Measurements from ENCODE around the gene MARCHF4. TPM values are rescaled to one million over a fixed set of nuclear protein-coding genes. Genes with fewer than 3 reads are reported as not detected.

The MARCHF4 gene
- total RNA-seq, 1 donor from 2014 or later: 17.2 TPM

DNA sequence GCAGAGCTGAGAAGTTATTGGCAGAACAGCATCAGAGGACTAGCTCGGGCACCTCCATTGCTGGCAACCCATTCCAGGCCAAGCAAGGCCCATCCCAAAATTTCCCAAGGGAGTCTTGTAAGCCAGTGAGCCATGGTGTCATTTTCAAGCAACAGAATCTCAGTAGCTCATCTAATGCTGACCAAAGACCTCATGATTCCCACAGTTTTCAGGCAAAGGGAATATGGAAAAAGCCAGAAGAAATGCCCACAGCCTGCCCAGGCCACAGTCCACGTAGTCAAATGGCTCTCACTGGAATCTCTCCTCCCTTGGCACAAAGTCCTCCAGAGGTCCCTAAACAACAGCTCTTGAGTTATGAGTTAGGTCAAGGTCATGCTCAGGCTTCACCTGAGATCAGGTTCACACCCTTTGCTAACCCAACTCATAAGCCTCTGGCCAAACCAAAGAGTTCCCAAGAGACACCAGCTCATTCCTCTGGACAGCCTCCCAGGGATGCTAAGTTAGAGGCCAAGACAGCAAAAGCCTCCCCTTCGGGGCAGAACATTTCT lies 42.6 kb upstream of the MARCHF4 start:
- peaks cover 4% of the 10 kb centered on the region for H3K36me3 ChIP-seq (ENCODE audit: control insufficient read depth, insufficient read depth, low read length)
- DNase-seq (ENCODE audit: low read depth): no peak
- H3K4me3 ChIP-seq (ENCODE audit: low read depth, low read length): no peak overlapping the region
- H3K27me3 ChIP-seq (ENCODE audit: control insufficient read depth, insufficient read depth, low read length): no peaks in the 10 kb centered on the region
- no peak for TF ChIP-seq CTCF (IDR thresholded peaks at IDR 0.05; ENCODE audit: insufficient read depth, low read length, poor library complexity, severe bottlenecking)

DNA sequence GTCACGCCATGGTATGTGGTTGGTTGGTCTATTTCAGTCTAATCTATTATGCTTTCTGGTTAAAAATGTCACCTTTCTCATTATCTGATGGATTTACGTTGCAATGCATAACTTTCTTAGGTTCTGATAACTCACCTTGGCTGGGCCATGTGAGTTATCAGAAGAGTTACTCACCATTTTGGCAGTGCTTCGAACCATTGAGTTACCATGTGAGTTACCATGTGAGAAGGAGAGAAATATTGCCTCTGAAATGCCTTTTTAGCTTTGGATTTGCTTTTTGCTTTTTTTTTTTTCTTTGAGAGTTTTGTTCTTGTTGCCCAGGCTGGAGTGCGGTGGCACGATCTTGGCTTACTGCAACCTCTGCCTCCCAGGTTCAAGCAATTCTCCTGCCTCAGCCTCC lies 41.6 kb upstream of the MARCHF4 start:
- Histone ChIP-seq H3K27me3 (ENCODE audit: control insufficient read depth, insufficient read depth, low read length) (no peaks in the 10 kb centered on the region), H3K4me3 (ENCODE audit: low read depth, low read length) (no peak overlapping the region), H3K36me3 (ENCODE audit: control insufficient read depth, insufficient read depth, low read length) (peaks cover 4% of the 10 kb centered on the region)
- no peak for TF ChIP-seq CTCF (IDR thresholded peaks at IDR 0.05; ENCODE audit: insufficient read depth, low read length, poor library complexity, severe bottlenecking)
- no peak for DNase-seq (ENCODE audit: low read depth)

DNA sequence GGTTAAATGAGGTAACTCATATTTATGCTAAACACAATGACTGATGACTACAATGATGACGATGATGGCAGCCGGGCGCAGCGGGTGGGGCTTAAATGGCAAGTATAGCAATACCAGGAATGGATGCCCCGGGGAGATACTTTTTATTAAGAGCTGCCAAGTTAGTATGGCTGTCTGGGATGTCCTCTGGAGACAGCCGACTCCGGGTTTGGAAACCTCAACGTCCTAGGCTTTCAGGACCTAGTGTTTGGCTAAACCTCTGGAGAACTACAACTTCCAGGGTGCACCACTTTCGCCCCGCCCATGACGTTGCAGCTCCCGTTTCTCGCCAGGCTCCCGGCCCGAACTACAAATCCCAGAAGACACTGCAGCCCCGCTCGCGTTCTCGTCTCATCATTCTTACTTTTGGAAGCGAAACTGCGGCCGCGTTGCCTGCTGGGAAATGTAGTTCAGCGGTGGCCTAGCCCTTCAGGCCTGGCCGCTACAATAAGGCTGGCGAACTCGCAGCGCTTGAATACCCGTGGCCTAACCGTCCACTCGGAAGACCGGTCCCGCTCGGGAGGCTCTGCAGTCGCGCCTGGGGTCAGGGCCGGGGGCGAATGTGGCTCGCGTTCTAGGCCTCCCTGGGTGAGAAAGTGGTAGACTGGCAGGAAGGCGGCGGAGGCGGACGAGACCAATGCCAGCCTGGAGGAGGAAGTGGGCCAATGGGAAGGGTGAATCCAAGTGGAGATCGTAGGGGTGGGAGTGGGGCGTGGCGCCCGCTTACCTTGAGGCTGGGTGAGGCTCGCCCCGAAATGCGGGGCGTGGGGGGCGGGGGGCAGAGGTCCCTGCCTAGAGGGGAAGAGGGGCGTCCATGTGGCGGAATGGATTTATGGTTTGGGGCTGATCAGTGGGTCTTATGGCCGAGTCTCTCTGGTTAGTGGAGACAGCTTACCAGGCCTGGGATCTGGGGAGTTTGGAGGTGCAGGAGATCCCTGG lies 40.0 kb upstream of the MARCHF4 start, which contains the start of gene SMARCAL1:
TSS of gene SMARCAL1 (plus strand) at position 463 of the 978 bp plus-strand sequence. CDS start 2,221 bp downstream, outside the sequence.
- DNase-seq (ENCODE audit: low read depth): peak; percentile 83
- Histone ChIP-seq H3K4me3 (ENCODE audit: low read depth, low read length) (peak within 1 kb of the TSS; percentile 94), H3K36me3 (ENCODE audit: control insufficient read depth, insufficient read depth, low read length) (peaks cover 4% of the 10 kb centered on the region), H3K27me3 (ENCODE audit: control insufficient read depth, insufficient read depth, low read length) (no peaks in the 10 kb centered on the region)
- TF ChIP-seq CTCF (IDR thresholded peaks at IDR 0.05; ENCODE audit: insufficient read depth, low read length, poor library complexity, severe bottlenecking): no peak

- DNase-seq (ENCODE audit: low read depth): no peak
- no peaks in the 10 kb centered on the region for H3K27me3 ChIP-seq (ENCODE audit: control insufficient read depth, insufficient read depth, low read length)
- no peak overlapping the region for H3K4me3 ChIP-seq (ENCODE audit: low read depth, low read length)
- H3K36me3 ChIP-seq (ENCODE audit: control insufficient read depth, insufficient read depth, low read length): peaks cover 4% of the 10 kb centered on the region
- TF ChIP-seq CTCF (IDR thresholded peaks at IDR 0.05; ENCODE audit: insufficient read depth, low read length, poor library complexity, severe bottlenecking): no peak
Observed at GRCh38 chr2:216410550-216410949, 38.3 kb upstream of the MARCHF4 start.

DNA sequence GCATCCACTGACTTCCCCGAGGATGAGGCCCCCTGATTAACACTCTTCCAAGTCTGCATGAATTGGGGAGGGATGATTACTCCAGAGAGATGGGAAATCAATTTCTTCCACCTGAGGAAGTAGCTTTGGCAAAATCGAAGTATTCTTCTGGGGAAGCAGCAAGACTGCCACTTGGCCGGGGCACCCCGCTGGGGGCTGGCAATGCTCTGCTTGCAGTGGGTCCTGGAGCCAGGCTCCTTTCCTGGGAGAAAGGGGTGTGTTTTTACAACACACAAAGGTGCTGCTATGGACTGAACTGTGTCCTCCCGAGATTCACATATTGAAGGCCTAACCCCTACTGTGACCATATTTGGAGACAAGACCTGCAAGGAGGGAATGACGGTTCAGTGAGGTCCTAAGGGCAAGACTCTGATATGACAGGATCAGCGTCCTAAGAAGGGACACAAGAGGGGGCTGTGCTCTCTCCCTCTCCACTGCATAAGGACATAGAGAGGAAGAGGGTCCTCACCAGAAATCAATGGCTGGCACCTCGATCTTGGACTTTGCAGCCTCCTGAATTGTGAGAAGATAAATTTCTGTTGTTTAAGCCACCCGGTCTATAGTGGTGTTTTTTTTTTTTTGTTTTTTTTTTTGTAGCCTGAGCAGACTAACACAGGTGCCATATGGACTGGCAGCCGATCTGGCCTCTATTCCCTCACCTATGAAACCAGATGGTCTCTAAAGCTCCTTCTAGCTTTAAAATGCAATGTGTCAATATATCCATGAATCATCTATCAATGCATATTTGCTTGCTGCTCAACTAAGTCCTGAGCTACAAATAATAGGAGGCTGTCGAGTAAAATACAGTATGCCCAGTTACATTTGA lies 36.4 kb upstream of the MARCHF4 start:
- no peak for TF ChIP-seq CTCF (IDR thresholded peaks at IDR 0.05; ENCODE audit: insufficient read depth, low read length, poor library complexity, severe bottlenecking)
- DNase-seq (ENCODE audit: low read depth): no peak
- no peak overlapping the region for H3K4me3 ChIP-seq (ENCODE audit: low read depth, low read length)
- peaks cover 1% of the 10 kb centered on the region for H3K36me3 ChIP-seq (ENCODE audit: control insufficient read depth, insufficient read depth, low read length)
- no peaks in the 10 kb centered on the region for H3K27me3 ChIP-seq (ENCODE audit: control insufficient read depth, insufficient read depth, low read length)

Measured in kidney epithelial cell (primary cell).